Measurements from ENCODE around the gene GCDH.

The GCDH gene

GRCh38 chr19:12893582-12893981, 2.6 kb downstream of the GCDH start:
- H3K9ac ChIP-seq (ENCODE audit: low read length): no peak overlapping the region
- H3K18ac ChIP-seq (ENCODE audit: low read length): no peak overlapping the region
- no peak overlapping the region for H2BK5ac ChIP-seq (ENCODE audit: low read depth, low read length, poor library complexity)
- H2AK5ac ChIP-seq (ENCODE audit: low read length): no peak overlapping the region
- H3K79me1 ChIP-seq (ENCODE audit: low read length): no peaks in the 10 kb centered on the region
- no peak overlapping the region for H2BK12ac ChIP-seq (ENCODE audit: low read length)
- no peak overlapping the region for H3K23ac ChIP-seq (ENCODE audit: low read length)
- peaks cover 4% of the 10 kb centered on the region for H3K9me3 ChIP-seq (ENCODE audit: insufficient read depth, low read depth, low read length)
- H2BK120ac ChIP-seq (ENCODE audit: insufficient read depth, low read length, poor library complexity): no peak overlapping the region
- H2AFZ ChIP-seq (ENCODE audit: insufficient read depth, low read length, poor library complexity): no peak overlapping the region
- WGBS (ENCODE audit: extremely low coverage, insufficient coverage, insufficient read length): no CpG with 5 or more reads among the region's 5 CpGs
- no peaks in the 10 kb centered on the region for H3K79me2 ChIP-seq (ENCODE audit: control insufficient read depth, insufficient read depth, low read length, poor library complexity)
- no peak overlapping the region for H4K12ac ChIP-seq (ENCODE audit: low read depth, low read length)
- no peak overlapping the region for H3K27ac ChIP-seq (ENCODE audit: low read depth, low read length)
- H3K36me3 ChIP-seq (ENCODE audit: control insufficient read depth in 1 of 2, insufficient read depth in 2 of 2, low read length in 2 of 2): peaks cover 27 to 37% of the 10 kb centered on the region in 2 experiments
- no peak overlapping the region for H3K4me2 ChIP-seq (ENCODE audit: low read length)
- H3K4me1 ChIP-seq (ENCODE audit: control insufficient read depth in 1 of 2, insufficient read depth in 2 of 2, low read length in 2 of 2): peaks cover 6% of the 10 kb centered on the region in 2 experiments
- no peaks in the 10 kb centered on the region for H3K27me3 ChIP-seq (ENCODE audit: insufficient read depth, low read length)
- no peak overlapping the region for H4K91ac ChIP-seq (ENCODE audit: low read depth, low read length)
- no peak overlapping the region for H3K4me3 ChIP-seq (ENCODE audit: low read depth, low read length)
- H4K8ac ChIP-seq (ENCODE audit: low read depth, low read length): no peak overlapping the region
- H3K4ac ChIP-seq (ENCODE audit: low read depth, low read length): no peak overlapping the region
- H3K14ac ChIP-seq (ENCODE audit: low read length): no peak overlapping the region
- DNase-seq: no peak

- Histone ChIP-seq H3K9ac (ENCODE audit: low read length) (no peak overlapping the region), H3K27me3 (ENCODE audit: insufficient read depth, low read length) (no peaks in the 10 kb centered on the region), H2AFZ (ENCODE audit: insufficient read depth, low read length, poor library complexity) (no peak overlapping the region), H3K79me1 (ENCODE audit: low read length) (no peaks in the 10 kb centered on the region), H4K8ac (ENCODE audit: low read depth, low read length) (no peak overlapping the region), H4K12ac (ENCODE audit: low read depth, low read length) (no peak overlapping the region), H2BK12ac (ENCODE audit: low read length) (no peak overlapping the region), H3K14ac (ENCODE audit: low read length) (no peak overlapping the region), H3K4me2 (ENCODE audit: low read length) (no peak overlapping the region), H3K36me3 (ENCODE audit: control insufficient read depth in 1 of 2, insufficient read depth in 2 of 2, low read length in 2 of 2) (peaks cover 34 to 44% of the 10 kb centered on the region in 2 experiments), H2BK120ac (ENCODE audit: insufficient read depth, low read length, poor library complexity) (no peak overlapping the region), H3K18ac (ENCODE audit: low read length) (no peak overlapping the region), H3K9me3 (ENCODE audit: insufficient read depth, low read depth, low read length) (peaks cover 4% of the 10 kb centered on the region), H3K4ac (ENCODE audit: low read depth, low read length) (no peak overlapping the region), H3K23ac (ENCODE audit: low read length) (no peak overlapping the region), H2AK5ac (ENCODE audit: low read length) (no peak overlapping the region), H3K79me2 (ENCODE audit: control insufficient read depth, insufficient read depth, low read length, poor library complexity) (no peaks in the 10 kb centered on the region), H4K91ac (ENCODE audit: low read depth, low read length) (no peak overlapping the region), H3K27ac (ENCODE audit: low read depth, low read length) (no peak overlapping the region), H3K4me3 (ENCODE audit: low read depth, low read length) (no peak overlapping the region), H2BK5ac (ENCODE audit: low read depth, low read length, poor library complexity) (no peak overlapping the region), H3K4me1 (ENCODE audit: control insufficient read depth in 1 of 2, insufficient read depth in 2 of 2, low read length in 2 of 2) (peaks cover 5% of the 10 kb centered on the region in 2 experiments)
- no peak for DNase-seq
- WGBS (ENCODE audit: extremely low coverage, insufficient coverage, insufficient read length): no CpG with 5 or more reads among the region's 17 CpGs
These were observed 5.5 kb downstream of the GCDH start for GRCh38 chr19:12896460-12896859.

GRCh38 chr19:12899891-12900518, 9.0 kb downstream of the GCDH start:
- H3K18ac ChIP-seq (ENCODE audit: low read length): no peak overlapping the region
- no peaks in the 10 kb centered on the region for H3K4me1 ChIP-seq (ENCODE audit: control insufficient read depth in 1 of 2, insufficient read depth in 2 of 2, low read length in 2 of 2)
- H3K79me2 ChIP-seq (ENCODE audit: control insufficient read depth, insufficient read depth, low read length, poor library complexity): no peaks in the 10 kb centered on the region
- WGBS (ENCODE audit: extremely low coverage, insufficient coverage, insufficient read length): no CpG with 5 or more reads among the region's 10 CpGs
- H2AFZ ChIP-seq (ENCODE audit: insufficient read depth, low read length, poor library complexity): no peak overlapping the region
- H3K27me3 ChIP-seq (ENCODE audit: insufficient read depth, low read length): no peaks in the 10 kb centered on the region
- H2BK5ac ChIP-seq (ENCODE audit: low read depth, low read length, poor library complexity): no peak overlapping the region
- H3K79me1 ChIP-seq (ENCODE audit: low read length): no peaks in the 10 kb centered on the region
- no peak overlapping the region for H3K9ac ChIP-seq (ENCODE audit: low read length)
- DNase-seq: no peak
- H2BK12ac ChIP-seq (ENCODE audit: low read length): no peak overlapping the region
- no peak overlapping the region for H2AK5ac ChIP-seq (ENCODE audit: low read length)
- no peak overlapping the region for H4K91ac ChIP-seq (ENCODE audit: low read depth, low read length)
- peaks cover 28 to 30% of the 10 kb centered on the region in 2 experiments for H3K36me3 ChIP-seq (ENCODE audit: control insufficient read depth in 1 of 2, insufficient read depth in 2 of 2, low read length in 2 of 2)
- peaks cover 4% of the 10 kb centered on the region for H3K9me3 ChIP-seq (ENCODE audit: insufficient read depth, low read depth, low read length)
- H4K8ac ChIP-seq (ENCODE audit: low read depth, low read length): no peak overlapping the region
- no peak overlapping the region for H3K27ac ChIP-seq (ENCODE audit: low read depth, low read length)
- no peak overlapping the region for H3K4me2 ChIP-seq (ENCODE audit: low read length)
- H3K4me3 ChIP-seq (ENCODE audit: low read depth, low read length): no peak overlapping the region
- no peak overlapping the region for H3K23ac ChIP-seq (ENCODE audit: low read length)
- H4K12ac ChIP-seq (ENCODE audit: low read depth, low read length): no peak overlapping the region
- H3K14ac ChIP-seq (ENCODE audit: low read length): no peak overlapping the region
- no peak overlapping the region for H2BK120ac ChIP-seq (ENCODE audit: insufficient read depth, low read length, poor library complexity)
- H3K4ac ChIP-seq (ENCODE audit: low read depth, low read length): no peak overlapping the region

GRCh38 chr19:12907166-12907565, 16.2 kb downstream of the GCDH start:
- H3K14ac ChIP-seq (ENCODE audit: low read length): no peak overlapping the region
- no peak overlapping the region for H2AK5ac ChIP-seq (ENCODE audit: low read length)
- H3K9ac ChIP-seq (ENCODE audit: low read length): no peak overlapping the region
- no peak overlapping the region for H3K18ac ChIP-seq (ENCODE audit: low read length)
- H3K36me3 ChIP-seq (ENCODE audit: control insufficient read depth in 1 of 2, insufficient read depth in 2 of 2, low read length in 2 of 2): no peaks in the 10 kb centered on the region
- no peaks in the 10 kb centered on the region for H3K79me2 ChIP-seq (ENCODE audit: control insufficient read depth, insufficient read depth, low read length, poor library complexity)
- no peaks in the 10 kb centered on the region for H3K9me3 ChIP-seq (ENCODE audit: insufficient read depth, low read depth, low read length)
- no peak overlapping the region for H3K27ac ChIP-seq (ENCODE audit: low read depth, low read length)
- no peaks in the 10 kb centered on the region for H3K79me1 ChIP-seq (ENCODE audit: low read length)
- no peak overlapping the region for H2BK5ac ChIP-seq (ENCODE audit: low read depth, low read length, poor library complexity)
- DNase-seq: no peak
- no peak overlapping the region for H3K4me3 ChIP-seq (ENCODE audit: low read depth, low read length)
- H3K4me2 ChIP-seq (ENCODE audit: low read length): no peak overlapping the region
- no peak overlapping the region for H2BK12ac ChIP-seq (ENCODE audit: low read length)
- WGBS (ENCODE audit: extremely low coverage, insufficient coverage, insufficient read length): no CpG with 5 or more reads among the region's 9 CpGs
- H4K8ac ChIP-seq (ENCODE audit: low read depth, low read length): no peak overlapping the region
- H3K23ac ChIP-seq (ENCODE audit: low read length): no peak overlapping the region
- no peaks in the 10 kb centered on the region for H3K27me3 ChIP-seq (ENCODE audit: insufficient read depth, low read length)
- H4K91ac ChIP-seq (ENCODE audit: low read depth, low read length): no peak overlapping the region
- no peak overlapping the region for H2BK120ac ChIP-seq (ENCODE audit: insufficient read depth, low read length, poor library complexity)
- no peak overlapping the region for H3K4ac ChIP-seq (ENCODE audit: low read depth, low read length)
- H3K4me1 ChIP-seq (ENCODE audit: control insufficient read depth in 1 of 2, insufficient read depth in 2 of 2, low read length in 2 of 2): no peaks in the 10 kb centered on the region
- H4K12ac ChIP-seq (ENCODE audit: low read depth, low read length): no peak overlapping the region
- no peak overlapping the region for H2AFZ ChIP-seq (ENCODE audit: insufficient read depth, low read length, poor library complexity)
